ENCODE data around the gene NATD1. TPM values are rescaled to one million over a fixed set of nuclear protein-coding genes. Genes with fewer than 3 reads are reported as not detected.

NATD1 gene
- total RNA-seq, 1 experiment from 2014 or later = 7.3 TPM

DNA sequence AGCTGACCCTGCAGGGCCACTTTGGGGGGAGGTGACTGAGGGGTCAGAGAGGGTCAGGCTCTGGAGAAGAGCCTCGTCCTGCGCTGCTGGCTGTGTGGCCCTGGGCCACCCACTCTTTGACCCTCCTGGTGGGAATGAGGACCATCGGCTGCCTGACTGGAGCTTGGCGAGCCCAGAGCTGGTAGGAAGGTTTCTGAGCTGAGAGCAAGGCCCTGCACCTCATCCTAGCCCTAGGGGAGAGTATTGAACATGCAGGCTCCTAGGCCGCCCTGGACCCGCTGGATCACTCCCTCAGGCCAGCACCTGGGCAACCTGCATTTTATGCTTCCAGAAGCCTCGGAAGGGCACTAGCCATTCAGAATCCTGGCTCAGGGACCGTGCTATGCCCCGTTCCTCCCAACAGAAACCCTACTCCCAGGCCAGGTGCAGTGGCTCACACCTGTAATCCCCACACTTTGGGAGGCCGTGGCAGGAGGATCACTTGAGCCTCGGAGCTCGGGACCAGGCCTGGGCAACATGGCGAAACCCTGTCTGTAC lies 45.8 kb upstream of the NATD1 start:
- Histone ChIP-seq H2BK5ac (ENCODE audit: insufficient read length, low read length) (no peak overlapping the region), H3K9ac (ENCODE audit: extremely low read depth, insufficient read length, low read length) (no peak overlapping the region), H2BK15ac (ENCODE audit: low read depth, low read length) (no peak overlapping the region), H3K23ac (ENCODE audit: insufficient read length, low read depth, low read length) (no peak overlapping the region), H3K14ac (ENCODE audit: insufficient read depth, low read length) (no peak overlapping the region), H3K4me1 (ENCODE audit: insufficient read depth, low read length) (no peaks in the 10 kb centered on the region), H4K5ac (ENCODE audit: insufficient read length, low read depth, low read length) (no peak overlapping the region), H2AK5ac (ENCODE audit: insufficient read length, low read length) (no peak overlapping the region), H4K8ac (replicated peaks; ENCODE audit: insufficient read length, low read depth, low read length) (no peak overlapping the region), H3K18ac (ENCODE audit: insufficient read length, low read depth, low read length) (no peak overlapping the region), H2BK120ac (ENCODE audit: low read depth, low read length, poor library complexity, severe bottlenecking) (no peak overlapping the region), H3K27me3 (ENCODE audit: insufficient read depth, low read length) (no peaks in the 10 kb centered on the region), H3K4ac (ENCODE audit: low read depth, low read length) (no peak overlapping the region), H2BK12ac (ENCODE audit: insufficient read length, low read depth, low read length) (no peak overlapping the region), H2BK20ac (ENCODE audit: low read depth, low read length, poor library complexity, severe bottlenecking) (no peak overlapping the region), H2AFZ (ENCODE audit: low read length) (no peak overlapping the region), H3K9me3 (ENCODE audit: control insufficient read depth, low read depth, low read length) (peaks cover 39% of the 10 kb centered on the region), H3T11ph (ENCODE audit: low read length) (no peak overlapping the region), H3K56ac (ENCODE audit: insufficient read length, low read depth, low read length) (no peak overlapping the region), H4K20me1 (ENCODE audit: control insufficient read depth, insufficient read depth, insufficient read length) (peaks cover 2% of the 10 kb centered on the region), H3K27ac (ENCODE audit: insufficient read length, low read depth, low read length) (no peak overlapping the region), H3K23me2 (ENCODE audit: insufficient read length, low read depth, low read length, poor library complexity, severe bottlenecking) (no peaks in the 10 kb centered on the region), H3K4me2 (ENCODE audit: insufficient read depth, insufficient read length, low read length) (no peak overlapping the region), H3K79me2 (ENCODE audit: insufficient read depth, low read length) (0 out of 2 replicates have a peak, but pooled peaks cover 2% of the 10 kb centered on the region), H4K91ac (ENCODE audit: insufficient read length, low read depth, low read length) (no peak overlapping the region), H3K79me1 (ENCODE audit: insufficient read depth, low read depth, low read length, poor library complexity, severe bottlenecking) (no peaks in the 10 kb centered on the region)
- Mint-ChIP-seq H3K27me3 (ENCODE audit: low read depth) (peaks cover 4% of the 10 kb centered on the region), H3K27ac (no peak overlapping the region; a peak in 2 of 7 replicates), H3K9me3 (peaks cover 79 to 93% of the 10 kb centered on the region in 2 experiments), H3K4me3 (no peak overlapping the region), H3K4me1 (no peaks in the 10 kb centered on the region; a peak in 1 of 4 replicates), H3K36me3 (ENCODE audit: insufficient read depth in 1 of 3, low read depth in 3 of 3) (peaks cover 24 to 56% (median 28%) of the 10 kb centered on the region in 3 experiments)
- TF ChIP-seq, protein P1, sequence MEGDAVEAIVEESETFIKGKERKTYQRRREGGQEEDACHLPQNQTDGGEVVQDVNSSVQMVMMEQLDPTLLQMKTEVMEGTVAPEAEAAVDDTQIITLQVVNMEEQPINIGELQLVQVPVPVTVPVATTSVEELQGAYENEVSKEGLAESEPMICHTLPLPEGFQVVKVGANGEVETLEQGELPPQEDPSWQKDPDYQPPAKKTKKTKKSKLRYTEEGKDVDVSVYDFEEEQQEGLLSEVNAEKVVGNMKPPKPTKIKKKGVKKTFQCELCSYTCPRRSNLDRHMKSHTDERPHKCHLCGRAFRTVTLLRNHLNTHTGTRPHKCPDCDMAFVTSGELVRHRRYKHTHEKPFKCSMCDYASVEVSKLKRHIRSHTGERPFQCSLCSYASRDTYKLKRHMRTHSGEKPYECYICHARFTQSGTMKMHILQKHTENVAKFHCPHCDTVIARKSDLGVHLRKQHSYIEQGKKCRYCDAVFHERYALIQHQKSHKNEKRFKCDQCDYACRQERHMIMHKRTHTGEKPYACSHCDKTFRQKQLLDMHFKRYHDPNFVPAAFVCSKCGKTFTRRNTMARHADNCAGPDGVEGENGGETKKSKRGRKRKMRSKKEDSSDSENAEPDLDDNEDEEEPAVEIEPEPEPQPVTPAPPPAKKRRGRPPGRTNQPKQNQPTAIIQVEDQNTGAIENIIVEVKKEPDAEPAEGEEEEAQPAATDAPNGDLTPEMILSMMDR (conservative IDR thresholded peaks at IDR 0.05) = no peak
- WGBS (ENCODE audit: extremely low coverage, insufficient read length, low lambda C conversion rate) = no CpG with 5 or more reads among the region's 13 CpGs
- no peak for DNase-seq
